Mammary epithelial cell (primary cell): ENCODE data around the gene TFEB.

ENCODE experiments used
- CTCF ChIP-seq, 2 donors: IDR thresholded peaks in 1 of 2; conservative IDR thresholded peaks in 1 of 2; 2 replicates each; pipeline ENCODE4 v1.5.1; 2011 to 2012; ENCODE audit warnings: inconsistent platforms in 2 of 2, low read length in 2 of 2, mild to moderate bottlenecking in 2 of 2, control low read depth in 1 of 2, low read depth in 1 of 2; ENCODE audit not compliant: insufficient read depth in 1 of 2; ENCODE audit errors: extremely low read depth in 1 of 2
- EZH2 ChIP-seq: IDR thresholded peaks from 2 replicates; pipeline ENCODE4 v1.6.1; 2012; ENCODE audit warnings: low read length, inconsistent platforms, borderline replicate concordance

GRCh38 chr6:41668968-41669367 is 66.4 kb downstream of the TFEB start:
- TF ChIP-seq CTCF (conservative IDR thresholded peaks at IDR 0.05 in 1 of 2, IDR thresholded peaks at IDR 0.05 in 1 of 2; ENCODE audit: extremely low read depth in 1 of 2, insufficient read depth in 1 of 2, low read depth in 1 of 2, low read length in 2 of 2) (no peak), EZH2 (no peak)
